GM21723 (cell line): ENCODE measurements around the gene SLC30A4.
"Not testable (repeated sequence)": the region's sequence is repeated elsewhere in the genome, so short reads cannot be mapped to it uniquely, and the experiment has no call there.

Experiments used
- ATAC-seq: cut with Tn5 transposase; IDR thresholded peaks from one replicate; pipeline ENCODE4 v1.9.1; 2021; ENCODE audit warnings: mild to moderate bottlenecking, moderate library complexity; ENCODE audit not compliant: unreplicated experiment

Gene SLC30A4

DNA sequence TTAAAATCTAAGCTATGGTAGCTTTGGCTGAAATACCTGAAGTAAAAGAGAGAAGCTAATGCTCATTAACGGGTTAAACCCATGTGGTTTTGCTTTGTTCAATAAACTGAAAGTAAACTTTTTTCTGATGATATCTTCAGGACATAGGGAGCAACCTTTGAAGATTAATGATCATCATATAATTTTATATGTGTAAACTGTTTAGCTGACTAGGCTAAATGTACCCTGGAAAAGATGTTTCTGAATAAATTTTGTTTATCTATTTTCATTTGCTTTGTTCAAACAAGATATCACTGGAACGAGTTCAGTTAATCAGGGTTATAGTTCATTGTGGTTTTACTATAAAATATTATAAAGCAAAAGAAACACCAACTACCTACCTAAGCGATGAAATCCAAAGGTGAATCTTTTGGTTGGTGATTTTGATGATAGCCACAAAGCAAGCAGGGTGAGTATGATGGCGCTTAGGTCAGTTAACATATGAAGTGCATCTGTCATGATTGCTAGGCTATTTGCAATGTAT is 11.7 kb downstream of the SLC30A4 start:
- no peak for ATAC-seq

DNA sequence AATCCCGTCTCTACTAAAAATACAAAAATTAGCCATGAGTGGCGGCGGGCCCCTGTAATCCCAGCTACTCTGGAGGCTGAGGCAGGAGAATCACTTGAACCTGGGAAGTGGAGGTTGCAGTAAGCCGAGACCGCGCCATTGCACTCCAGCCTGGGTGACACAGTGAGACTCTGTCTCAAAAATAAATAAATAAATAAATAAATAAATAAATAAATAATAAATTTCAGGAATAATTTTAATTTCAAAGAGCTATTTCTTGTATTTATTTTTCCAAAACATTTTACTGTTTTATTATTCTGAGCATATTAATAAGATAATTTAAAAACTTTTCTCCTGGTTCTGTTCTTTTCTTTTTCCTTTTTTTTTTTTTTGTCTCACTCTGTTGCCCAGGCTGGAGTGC is 15.4 kb downstream of the SLC30A4 start:
- ATAC-seq, result not testable (repeated sequence)

DNA sequence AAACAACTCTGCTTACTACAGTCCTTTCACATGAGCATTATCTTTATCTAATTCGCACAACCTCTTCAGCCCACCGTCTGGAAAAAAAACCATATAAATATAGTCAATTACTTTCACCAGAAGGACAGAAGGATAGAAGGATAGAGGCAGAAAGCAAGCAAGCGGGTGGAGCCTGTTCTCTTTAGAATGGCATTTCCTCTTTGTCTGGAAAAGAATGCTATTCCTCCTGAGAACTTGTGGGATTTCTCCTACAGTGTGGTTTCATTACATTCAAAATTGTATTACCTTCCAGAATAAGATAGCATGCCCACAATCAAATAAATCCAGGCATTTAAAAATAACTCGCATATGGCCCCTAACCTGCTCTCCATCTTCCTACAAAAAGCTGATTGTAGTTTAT is 23.1 kb downstream of the SLC30A4 start:
- ATAC-seq, result no peak

DNA sequence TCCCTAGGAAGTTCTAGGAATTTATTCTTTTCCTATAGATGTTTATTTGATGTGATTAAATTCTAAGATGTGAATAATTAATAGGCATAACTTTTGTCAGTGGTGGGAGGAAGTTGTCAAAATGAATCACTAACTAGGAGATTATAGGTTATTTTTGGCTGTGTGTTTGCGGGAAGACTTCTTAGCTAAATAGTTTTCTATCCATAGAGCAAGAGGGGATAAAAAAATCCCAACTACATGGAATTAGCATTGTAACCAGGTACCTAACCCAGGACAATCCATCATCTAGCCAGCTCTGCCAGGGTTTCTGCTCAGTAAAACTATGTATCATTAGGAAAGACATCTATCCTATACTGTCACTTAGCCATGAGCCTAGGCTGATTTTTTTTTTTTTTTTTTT is 23.9 kb downstream of the SLC30A4 start:
- no peak for ATAC-seq

DNA sequence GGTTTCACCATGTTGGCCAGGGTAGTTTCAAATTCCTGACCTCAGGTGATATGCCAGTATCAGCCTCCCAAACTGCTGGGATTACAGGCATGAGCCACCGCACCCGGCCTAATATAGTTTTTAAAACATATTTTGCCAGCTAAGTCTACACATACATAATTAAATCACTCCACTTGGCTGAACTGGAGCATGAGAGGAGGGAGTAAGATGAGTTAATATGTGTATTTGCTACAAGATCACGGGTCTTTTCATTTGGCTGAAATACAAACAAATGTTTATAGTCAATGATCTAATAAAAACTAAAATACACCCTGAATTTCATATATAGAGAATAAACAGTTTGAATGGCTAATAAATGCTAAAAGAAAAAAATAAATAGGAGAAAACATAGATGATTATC is 25.3 kb downstream of the SLC30A4 start:
- no peak for ATAC-seq

DNA sequence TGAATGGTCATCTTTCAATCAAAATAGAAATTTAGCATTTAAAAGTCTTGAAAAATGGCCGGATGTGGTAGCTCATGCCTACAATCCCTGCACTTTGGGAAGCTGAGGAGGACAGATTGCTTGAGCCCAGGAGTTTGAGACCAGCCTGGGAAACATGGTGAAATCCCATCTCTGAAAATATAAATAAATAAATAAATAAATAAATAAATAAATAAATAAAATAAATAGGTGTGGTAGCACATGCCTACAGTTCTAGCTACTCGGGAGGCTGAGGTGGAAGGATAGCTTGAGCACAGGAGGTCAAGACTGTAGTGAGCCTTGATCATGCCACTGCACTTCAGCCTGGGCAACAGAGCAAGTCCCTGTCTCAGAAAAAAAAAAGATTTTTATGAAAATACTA is 25.9 kb downstream of the SLC30A4 start:
- no peak for ATAC-seq

DNA sequence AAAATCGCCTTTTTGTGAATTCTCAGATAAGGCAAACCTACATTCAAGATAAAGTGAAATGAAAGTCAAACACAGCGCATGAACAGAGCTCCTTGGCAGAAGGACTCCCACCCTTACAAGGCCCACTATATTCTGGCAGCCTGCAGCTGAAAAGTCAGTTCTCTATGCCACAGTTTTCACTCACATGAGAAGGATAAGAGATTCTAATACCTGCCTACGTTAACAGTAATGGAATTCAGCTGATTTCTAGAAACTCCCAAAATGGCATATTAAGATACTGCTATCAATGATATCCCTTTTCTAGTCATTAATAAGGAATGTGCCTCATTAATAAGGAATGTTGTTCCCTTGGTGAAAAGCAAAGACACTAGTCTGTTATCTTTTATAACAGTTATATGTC is 27.0 kb downstream of the SLC30A4 start:
- no peak for ATAC-seq

DNA sequence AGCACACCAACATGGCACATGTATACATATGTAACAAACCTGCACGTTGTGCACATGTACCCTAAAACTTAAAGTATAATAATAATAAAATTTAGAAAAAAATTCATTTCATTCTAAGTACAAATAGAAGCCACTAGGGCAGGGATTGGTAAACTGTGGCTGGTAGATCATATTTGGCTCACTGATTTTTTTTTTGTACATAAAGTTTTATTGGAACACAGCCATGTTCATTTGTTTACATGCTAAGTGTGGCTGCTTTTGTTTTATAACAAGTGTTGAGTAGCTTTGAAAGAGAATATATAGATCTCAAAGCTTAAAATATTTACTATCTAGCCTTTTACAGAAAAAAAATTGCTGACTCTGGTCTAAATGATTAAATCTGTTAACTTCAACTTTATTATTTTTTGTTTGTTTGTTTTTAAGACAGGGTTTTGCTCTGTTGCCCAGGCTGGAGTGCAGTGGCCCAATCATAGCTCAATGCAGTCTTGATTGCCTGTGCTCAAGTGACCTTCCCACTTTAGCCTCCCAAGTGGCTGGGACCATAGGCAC is 32.8 kb downstream of the SLC30A4 start:
- no peak for ATAC-seq

DNA sequence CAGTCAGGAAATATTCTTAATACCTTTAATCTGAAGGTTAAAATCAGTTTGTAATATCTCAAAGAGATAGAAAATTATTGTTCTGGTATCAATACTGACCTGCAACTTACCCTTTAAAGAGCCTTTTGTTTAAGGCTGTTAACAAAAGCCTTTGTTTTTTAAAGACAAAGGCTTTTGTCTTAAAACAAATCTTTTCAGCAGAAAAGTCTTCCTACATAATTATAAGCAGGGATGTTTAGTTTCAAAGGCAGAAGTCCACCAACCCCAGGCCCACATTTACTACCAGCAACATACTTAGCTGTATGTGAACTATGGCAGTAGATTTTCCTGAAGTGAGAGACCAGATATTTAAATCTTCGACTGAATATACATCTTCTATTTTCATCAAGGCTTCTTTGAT is 36.2 kb downstream of the SLC30A4 start:
- no peak for ATAC-seq

DNA sequence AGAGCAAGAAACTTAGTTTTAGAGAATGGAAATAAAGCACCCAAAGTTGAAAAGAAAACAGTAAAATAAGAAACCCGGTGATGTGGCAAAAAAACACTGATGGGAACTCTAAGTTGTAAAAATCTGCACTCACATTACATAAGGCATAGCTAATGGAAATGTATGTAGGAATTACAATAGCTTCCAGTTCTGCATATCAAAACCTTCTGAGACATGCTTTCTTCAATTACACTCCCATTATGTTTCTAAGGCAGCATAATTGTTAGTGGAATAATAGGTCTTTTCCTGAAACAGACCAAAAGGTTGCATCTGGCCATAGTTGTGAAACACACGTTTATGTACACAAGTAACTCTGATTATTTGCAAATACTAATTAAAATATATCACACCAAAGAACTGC is 41.4 kb downstream of the SLC30A4 start:
- no peak for ATAC-seq

DNA sequence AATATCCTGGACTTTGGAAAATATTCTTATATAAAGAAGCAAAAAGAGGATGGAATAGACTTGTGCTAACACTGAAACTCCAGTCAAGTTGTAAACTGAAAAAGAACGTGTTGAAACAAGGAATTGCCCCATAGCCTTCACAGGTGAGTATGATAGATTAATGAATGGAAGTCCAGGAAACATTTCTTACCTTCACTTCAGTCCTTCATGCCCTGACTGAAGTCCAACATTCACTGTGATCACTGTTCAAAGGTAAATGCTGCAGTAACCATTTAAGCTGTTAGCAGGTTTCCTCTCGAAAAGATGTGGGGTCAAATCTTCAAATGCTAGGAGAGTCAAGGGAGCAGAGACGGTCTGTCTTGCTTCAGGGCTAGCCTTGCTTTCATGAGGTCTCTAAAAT is 46.1 kb downstream of the SLC30A4 start:
- ATAC-seq, result no peak

DNA sequence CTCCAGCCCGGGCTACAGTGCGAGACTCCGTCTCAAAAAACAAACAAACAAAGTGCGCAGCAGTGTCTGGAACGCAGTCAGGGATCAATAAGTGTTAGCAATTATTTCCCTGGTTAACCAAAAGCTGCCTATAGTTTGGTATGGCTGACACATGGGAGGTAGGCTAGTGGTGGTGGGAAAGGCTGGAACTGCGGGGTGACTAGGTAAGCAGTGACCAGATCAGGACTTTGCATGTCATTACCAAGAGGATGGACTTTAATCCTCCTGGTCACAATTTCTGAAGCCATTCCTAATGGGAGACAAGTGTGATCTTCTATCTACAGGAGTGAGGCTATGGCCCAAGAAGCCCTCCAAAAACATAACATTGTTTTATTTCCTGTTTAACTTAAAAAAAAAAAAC is 47.8 kb downstream of the SLC30A4 start:
- ATAC-seq, result no peak

DNA sequence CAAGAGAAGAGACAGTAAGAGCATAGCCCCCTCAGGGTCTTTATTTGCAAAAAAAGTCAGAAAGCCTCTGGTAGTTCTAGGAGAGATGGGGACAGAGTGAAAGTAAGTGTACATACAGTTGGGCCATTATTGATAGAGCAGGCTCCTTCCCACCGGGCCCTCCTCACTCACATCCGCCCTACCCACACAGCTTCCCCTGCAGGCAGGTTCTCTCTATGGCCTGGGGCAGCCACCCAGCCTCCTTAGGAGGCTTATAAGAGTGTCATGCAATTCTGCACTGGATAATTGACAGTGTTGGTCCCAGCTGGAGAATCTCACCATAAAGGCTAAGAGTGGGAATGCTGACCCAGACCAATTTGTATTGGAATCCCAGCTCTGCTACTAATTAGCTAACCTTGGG is 49.5 kb downstream of the SLC30A4 start:
- ATAC-seq, result no peak

DNA sequence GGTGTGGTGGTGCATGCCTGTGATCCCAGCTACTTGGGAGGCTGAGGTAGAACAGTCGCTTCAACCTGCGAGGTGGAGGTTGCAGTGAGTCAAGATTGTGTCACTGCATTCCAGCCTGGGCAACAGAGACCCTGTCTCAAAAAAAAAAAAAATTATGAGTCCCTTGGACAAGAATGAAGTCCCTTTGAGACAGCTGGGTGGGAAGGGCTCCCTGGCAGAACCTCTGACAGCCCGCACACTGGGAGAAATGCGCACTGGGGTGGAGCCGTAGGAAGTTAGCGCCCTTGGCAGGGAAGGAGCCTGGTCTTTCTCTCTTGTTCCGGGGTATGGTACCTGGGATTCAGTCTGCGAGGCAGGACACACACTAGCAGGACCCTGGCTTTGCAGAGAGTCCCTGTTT is 51.4 kb downstream of the SLC30A4 start:
- ATAC-seq, result no peak

DNA sequence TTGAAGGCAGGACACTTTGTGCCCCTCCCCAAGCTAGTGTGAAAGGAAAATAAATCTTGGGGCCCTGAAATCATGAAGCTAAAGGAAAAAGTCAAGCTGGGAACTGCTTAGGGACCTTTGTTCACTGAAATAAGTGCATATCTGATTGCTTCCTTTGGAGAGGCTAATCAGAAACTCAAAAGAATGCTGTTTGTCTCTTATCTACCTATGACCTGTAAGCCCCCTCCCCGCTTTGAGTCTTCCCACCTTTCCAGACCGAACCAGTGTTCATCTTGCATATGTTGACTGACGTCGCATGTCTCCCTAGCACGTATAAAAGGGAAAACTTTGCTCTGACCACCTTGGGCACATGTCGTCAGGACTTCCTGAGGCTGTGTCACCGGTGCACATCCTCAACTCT is 53.1 kb downstream of the SLC30A4 start:
- no peak for ATAC-seq

DNA sequence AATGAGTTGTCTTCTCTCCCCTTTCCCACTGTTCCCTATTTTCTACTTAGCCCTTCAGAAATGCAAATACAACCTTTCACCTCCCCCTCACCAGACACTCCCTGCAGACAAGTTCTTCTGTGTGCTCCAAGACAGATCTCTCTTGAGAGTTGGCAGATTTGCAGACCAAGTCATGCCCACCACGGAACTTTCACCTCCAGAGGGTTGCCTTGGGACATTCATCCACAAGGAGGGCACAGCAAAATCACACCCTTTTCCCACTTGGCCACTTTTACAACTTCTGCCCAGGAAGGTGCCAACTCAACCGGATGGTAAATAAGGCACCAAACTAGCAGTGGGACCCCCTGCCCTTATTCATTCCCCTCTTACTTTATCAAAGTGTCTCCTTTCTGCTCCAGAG is 53.5 kb downstream of the SLC30A4 start:
- ATAC-seq, result no peak

DNA sequence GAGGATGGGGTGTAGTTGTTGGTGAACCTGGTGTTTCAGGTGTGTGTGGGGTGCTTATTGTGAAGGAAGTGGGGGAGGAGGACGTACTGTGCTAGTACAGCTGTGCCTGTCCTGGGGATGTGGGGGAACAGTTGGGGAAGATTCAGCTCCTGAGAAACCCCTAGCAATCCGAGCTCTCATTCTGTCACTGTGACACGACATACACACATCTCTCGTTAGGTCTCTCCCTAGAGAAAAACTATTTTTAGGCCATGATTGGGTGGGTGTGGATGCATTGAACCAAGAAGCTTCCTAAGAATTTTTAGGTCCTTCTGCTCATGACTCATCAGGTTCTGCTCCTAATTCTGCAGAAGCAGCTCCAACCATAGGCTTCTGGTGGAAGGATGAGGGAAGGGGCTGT is 54.3 kb downstream of the SLC30A4 start:
- ATAC-seq, result no peak

DNA sequence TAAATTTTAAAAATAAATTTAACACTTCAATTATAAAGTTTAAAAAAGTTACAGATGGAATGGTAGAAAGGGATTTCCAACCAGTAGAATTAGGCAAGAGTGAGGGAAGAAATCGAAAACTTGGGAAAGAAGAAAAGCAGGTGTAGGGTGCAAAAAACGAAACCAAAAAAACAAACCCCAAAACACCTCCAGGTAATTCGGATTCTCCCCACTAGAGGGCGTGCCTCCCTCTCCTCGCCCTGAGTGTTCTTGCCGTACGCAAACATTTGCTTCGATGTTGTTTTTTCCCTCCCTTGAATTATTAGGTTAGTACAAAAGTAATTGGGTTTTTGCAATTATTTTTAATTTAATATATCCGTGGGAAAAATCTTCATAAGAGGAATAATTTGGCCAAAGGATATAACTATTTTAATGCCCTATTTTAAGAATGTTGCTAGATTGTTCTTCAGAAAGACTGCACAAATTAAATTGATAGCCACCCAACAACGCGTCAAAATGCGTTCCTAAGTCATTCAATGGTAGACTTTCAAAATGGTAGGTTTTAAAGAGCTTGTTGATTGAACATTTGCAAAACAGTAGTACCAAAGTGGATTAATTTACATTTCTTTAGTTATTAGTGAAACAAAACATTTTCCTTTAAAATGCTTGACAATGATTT is 63.7 kb downstream of the SLC30A4 start:
- no peak for ATAC-seq

DNA sequence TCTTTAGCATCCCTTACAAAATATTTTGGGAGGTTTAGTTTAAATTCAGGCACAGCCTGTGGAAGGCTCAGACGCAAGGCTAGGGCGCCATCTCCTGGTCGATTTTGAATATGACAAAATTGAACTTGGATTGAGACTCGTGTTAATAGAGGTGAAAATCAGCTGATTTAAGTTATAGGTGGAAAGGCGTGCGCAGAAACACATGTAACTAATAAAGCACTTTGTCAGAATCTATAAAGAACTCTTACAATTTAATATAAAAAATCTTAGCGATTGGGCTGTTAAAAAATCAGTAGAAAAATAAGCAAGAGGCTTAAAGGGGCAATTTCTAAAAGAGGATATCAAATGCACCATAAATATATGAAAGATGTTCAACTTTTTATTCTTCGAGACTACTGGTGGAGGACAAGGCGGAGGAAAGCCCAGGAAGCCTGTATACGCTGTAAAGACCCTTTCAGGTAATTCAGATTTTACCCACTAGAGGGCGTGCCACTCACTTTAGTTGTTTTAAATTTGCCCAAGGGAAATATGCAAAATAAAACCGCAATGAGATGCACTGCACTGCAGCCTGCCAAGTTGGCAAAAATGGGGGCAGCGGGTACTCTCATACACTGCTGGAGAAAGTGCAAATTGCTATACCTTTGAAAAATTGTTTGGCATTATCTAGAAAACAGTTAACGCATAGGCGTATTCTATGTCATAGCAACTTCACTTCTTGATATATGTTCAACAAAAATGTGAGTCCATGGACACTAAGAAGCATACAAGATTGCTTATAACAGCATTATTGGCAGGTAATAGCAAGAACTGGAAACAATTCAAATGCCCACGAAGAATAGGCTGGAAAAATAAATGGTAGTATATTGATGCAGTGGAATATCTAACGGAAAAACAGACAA is 64.7 kb downstream of the SLC30A4 start:
- ATAC-seq, result peak; percentile 65

DNA sequence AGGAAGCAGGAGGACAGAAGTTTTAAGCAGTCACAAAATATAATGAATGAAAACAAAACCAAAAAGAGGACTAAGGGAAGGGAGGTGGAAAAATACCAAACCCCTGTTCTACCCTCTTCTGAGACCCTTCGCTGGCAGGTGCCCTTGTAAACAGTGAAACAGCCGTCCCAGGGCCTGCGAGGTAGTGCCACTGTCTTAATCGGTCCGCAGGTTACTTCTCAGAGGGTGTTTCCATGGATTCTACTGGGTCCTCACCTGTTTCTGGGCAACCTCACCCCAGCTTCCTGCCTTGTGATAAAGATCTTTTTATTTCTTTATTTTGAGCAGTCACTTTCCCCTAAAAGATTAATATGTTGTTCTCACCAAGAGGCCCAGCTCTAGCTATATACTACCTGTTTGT is 65.3 kb downstream of the SLC30A4 start:
- peak; percentile 6 for ATAC-seq

DNA sequence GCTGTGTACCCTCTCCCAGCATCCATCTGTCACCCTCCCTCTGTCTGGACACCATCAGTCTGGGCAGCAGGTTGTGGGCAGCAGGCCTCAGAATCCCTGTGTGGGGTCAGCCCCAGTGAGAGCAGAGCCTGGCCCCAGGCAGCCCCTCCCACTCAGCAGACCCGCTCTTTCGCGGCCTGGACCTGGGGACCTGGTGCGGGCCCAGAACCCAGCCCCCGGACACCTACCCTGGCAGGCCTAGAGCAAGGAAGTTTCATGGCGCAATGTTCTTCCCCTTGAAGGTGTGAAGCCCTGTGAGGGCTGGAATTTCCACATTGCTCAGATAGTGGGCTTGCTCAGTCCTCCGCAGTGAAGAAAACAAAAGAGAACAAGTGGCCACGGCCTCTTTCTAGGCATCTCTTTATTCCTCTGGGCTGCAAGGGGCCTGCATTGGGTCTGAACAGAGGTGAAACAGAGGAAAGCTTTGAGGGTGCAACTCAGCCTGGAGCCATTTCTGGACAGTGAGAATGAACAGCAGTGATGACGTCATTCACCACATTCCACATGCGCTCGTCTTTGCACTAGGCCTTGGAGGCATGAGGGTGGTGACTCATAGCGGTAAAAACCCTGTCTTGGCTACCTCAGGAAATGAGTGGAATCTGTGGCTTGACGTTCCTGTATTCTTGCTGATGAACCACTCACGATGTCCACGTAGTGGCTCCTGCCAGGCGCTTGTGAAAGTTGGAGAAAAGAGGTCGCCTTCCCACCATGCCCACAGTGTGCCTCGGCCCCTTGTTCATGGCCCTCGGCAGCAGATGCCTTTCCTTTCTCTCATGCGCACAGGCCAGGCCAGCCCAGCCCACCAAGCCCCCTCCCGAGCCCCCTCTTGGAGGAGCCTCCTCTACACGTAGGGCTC is 66.1 kb downstream of the SLC30A4 start:
- ATAC-seq, result no peak
